ENCODE results near the gene SCYGR1.

SCYGR1 gene

GRCh38 chr2:227376656-227377396 is 10.9 kb downstream of the SCYGR1 start:
- Histone ChIP-seq H3K79me2 (ENCODE audit: control insufficient read depth, low read length) (no peaks in the 10 kb centered on the region), H3K27ac (ENCODE audit: low read depth, low read length) (no peak overlapping the region), H4K20me1 (ENCODE audit: control insufficient read depth, insufficient read depth, low read depth, low read length) (no peaks in the 10 kb centered on the region), H3K36me3 (ENCODE audit: control insufficient read depth, low read length) (no peaks in the 10 kb centered on the region), H3F3A (ENCODE audit: control insufficient read depth, insufficient read depth) (no peaks in the 10 kb centered on the region), H3K27me3 (ENCODE audit: control insufficient read depth, low read length) (no peaks in the 10 kb centered on the region), H3K4me1 (ENCODE audit: control insufficient read depth, low read length) (no peaks in the 10 kb centered on the region), H3K9me2 (replicated peaks; ENCODE audit: control insufficient read depth, low read length) (no peaks in the 10 kb centered on the region), H3K4me2 (ENCODE audit: low read length) (no peak overlapping the region), H3K4me3 (ENCODE audit: low read length) (no peak overlapping the region), H3K9me3 (ENCODE audit: control insufficient read depth, insufficient read depth, low read length) (no peaks in the 10 kb centered on the region)
- TF ChIP-seq, protein P1, sequence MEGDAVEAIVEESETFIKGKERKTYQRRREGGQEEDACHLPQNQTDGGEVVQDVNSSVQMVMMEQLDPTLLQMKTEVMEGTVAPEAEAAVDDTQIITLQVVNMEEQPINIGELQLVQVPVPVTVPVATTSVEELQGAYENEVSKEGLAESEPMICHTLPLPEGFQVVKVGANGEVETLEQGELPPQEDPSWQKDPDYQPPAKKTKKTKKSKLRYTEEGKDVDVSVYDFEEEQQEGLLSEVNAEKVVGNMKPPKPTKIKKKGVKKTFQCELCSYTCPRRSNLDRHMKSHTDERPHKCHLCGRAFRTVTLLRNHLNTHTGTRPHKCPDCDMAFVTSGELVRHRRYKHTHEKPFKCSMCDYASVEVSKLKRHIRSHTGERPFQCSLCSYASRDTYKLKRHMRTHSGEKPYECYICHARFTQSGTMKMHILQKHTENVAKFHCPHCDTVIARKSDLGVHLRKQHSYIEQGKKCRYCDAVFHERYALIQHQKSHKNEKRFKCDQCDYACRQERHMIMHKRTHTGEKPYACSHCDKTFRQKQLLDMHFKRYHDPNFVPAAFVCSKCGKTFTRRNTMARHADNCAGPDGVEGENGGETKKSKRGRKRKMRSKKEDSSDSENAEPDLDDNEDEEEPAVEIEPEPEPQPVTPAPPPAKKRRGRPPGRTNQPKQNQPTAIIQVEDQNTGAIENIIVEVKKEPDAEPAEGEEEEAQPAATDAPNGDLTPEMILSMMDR (IDR thresholded peaks at IDR 0.05; ENCODE audit: low read depth, low read length, poor library complexity, severe bottlenecking), result no peak
- TF ChIP-seq EZH2phosphoT487 (IDR thresholded peaks at IDR 0.05; ENCODE audit: borderline replicate concordance, low read length), result no peak

- Histone ChIP-seq H3K4me2 (ENCODE audit: low read length) (no peak overlapping the region), H3K36me3 (ENCODE audit: control insufficient read depth, low read length) (no peaks in the 10 kb centered on the region), H3K79me2 (ENCODE audit: control insufficient read depth, low read length) (no peaks in the 10 kb centered on the region), H3K9me2 (replicated peaks; ENCODE audit: control insufficient read depth, low read length) (no peaks in the 10 kb centered on the region), H3K27ac (ENCODE audit: low read depth, low read length) (no peak overlapping the region), H3F3A (ENCODE audit: control insufficient read depth, insufficient read depth) (no peaks in the 10 kb centered on the region), H3K9me3 (ENCODE audit: control insufficient read depth, insufficient read depth, low read length) (no peaks in the 10 kb centered on the region), H3K4me3 (ENCODE audit: low read length) (no peak overlapping the region), H3K4me1 (ENCODE audit: control insufficient read depth, low read length) (no peaks in the 10 kb centered on the region), H4K20me1 (ENCODE audit: control insufficient read depth, insufficient read depth, low read depth, low read length) (no peaks in the 10 kb centered on the region), H3K27me3 (ENCODE audit: control insufficient read depth, low read length) (no peaks in the 10 kb centered on the region; the same call in 1 of the 2 replicates)
- TF ChIP-seq EZH2phosphoT487 (IDR thresholded peaks at IDR 0.05; ENCODE audit: borderline replicate concordance, low read length), result no peak
- TF ChIP-seq, protein P1 (IDR thresholded peaks at IDR 0.05; ENCODE audit: low read depth, low read length, poor library complexity, severe bottlenecking), result no peak
These were observed 13.6 kb downstream of the SCYGR1 start for GRCh38 chr2:227374158-227374557.

- Histone ChIP-seq H3K4me3 (ENCODE audit: low read length) (no peak overlapping the region), H3K27ac (ENCODE audit: low read depth, low read length) (no peak overlapping the region), H3K4me2 (ENCODE audit: low read length) (no peak overlapping the region), H4K20me1 (ENCODE audit: control insufficient read depth, insufficient read depth, low read depth, low read length) (no peaks in the 10 kb centered on the region), H3K79me2 (ENCODE audit: control insufficient read depth, low read length) (no peaks in the 10 kb centered on the region), H3K4me1 (ENCODE audit: control insufficient read depth, low read length) (no peaks in the 10 kb centered on the region), H3K36me3 (ENCODE audit: control insufficient read depth, low read length) (no peaks in the 10 kb centered on the region), H3K27me3 (ENCODE audit: control insufficient read depth, low read length) (no peaks in the 10 kb centered on the region; the same call in 1 of the 2 replicates), H3K9me2 (replicated peaks; ENCODE audit: control insufficient read depth, low read length) (no peaks in the 10 kb centered on the region), H3F3A (ENCODE audit: control insufficient read depth, insufficient read depth) (no peaks in the 10 kb centered on the region), H3K9me3 (ENCODE audit: control insufficient read depth, insufficient read depth, low read length) (no peaks in the 10 kb centered on the region)
- TF ChIP-seq EZH2phosphoT487 (IDR thresholded peaks at IDR 0.05; ENCODE audit: borderline replicate concordance, low read length), result no peak
- TF ChIP-seq, protein P1 (IDR thresholded peaks at IDR 0.05; ENCODE audit: low read depth, low read length, poor library complexity, severe bottlenecking), result no peak
These were observed 14.4 kb downstream of the SCYGR1 start for GRCh38 chr2:227373389-227373788.

Measured in DOHH2 (cell line).